ENCODE data around the gene C2CD2. TPM values are rescaled to one million over a fixed set of nuclear protein-coding genes. Genes with fewer than 3 reads are reported as not detected.

The C2CD2 gene
- total RNA-seq, 1 experiment from 2014 or later: 9.8 TPM

- peaks cover under 1% of the 10 kb centered on the region for H3K36me3 ChIP-seq (replicated peaks; ENCODE audit: control insufficient read depth, insufficient read depth, low read length)
- H3K27me3 ChIP-seq (ENCODE audit: control insufficient read depth, insufficient read depth, low read length): no peaks in the 10 kb centered on the region
- H3K4me3 ChIP-seq (ENCODE audit: insufficient read depth, low read depth, low read length): no peak overlapping the region
- DNase-seq: no peak
Observed at GRCh38 chr21:41848958-41849580, 104.7 kb downstream of the C2CD2 start.

- no peak for DNase-seq
- Histone ChIP-seq H3K36me3 (replicated peaks; ENCODE audit: control insufficient read depth, insufficient read depth, low read length) (no peaks in the 10 kb centered on the region), H3K27me3 (ENCODE audit: control insufficient read depth, insufficient read depth, low read length) (no peaks in the 10 kb centered on the region), H3K4me3 (ENCODE audit: insufficient read depth, low read depth, low read length) (no peak overlapping the region)
Observed at GRCh38 chr21:41848533-41848932, 105.3 kb downstream of the C2CD2 start.

- no peak overlapping the region for H3K4me3 ChIP-seq (ENCODE audit: insufficient read depth, low read depth, low read length)
- peak; percentile 84 for DNase-seq
- no peaks in the 10 kb centered on the region for H3K36me3 ChIP-seq (replicated peaks; ENCODE audit: control insufficient read depth, insufficient read depth, low read length)
- no peaks in the 10 kb centered on the region for H3K27me3 ChIP-seq (ENCODE audit: control insufficient read depth, insufficient read depth, low read length)
Observed at GRCh38 chr21:41847066-41847804, 106.6 kb downstream of the C2CD2 start.

DNA sequence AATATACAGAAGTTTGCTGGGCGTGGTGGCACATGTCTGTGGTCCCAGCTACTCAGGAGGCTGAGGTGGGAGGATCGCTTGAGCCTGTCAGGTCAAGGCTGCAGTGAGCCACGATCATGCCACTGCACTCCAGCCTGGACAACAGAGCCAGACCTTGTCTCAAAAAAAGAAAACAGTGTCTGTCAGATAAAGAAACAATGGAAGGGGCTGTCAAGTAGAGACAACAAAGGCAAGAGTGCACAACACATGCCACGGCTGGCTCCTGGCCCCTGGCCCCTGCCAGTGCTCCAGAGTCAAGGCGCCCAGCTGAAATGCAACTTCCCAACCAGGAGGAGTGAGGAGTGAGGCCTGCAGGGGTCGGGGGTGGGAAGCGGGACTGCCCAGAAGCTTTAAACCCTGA lies 107.3 kb downstream of the C2CD2 start:
- H3K36me3 ChIP-seq (replicated peaks; ENCODE audit: control insufficient read depth, insufficient read depth, low read length): no peaks in the 10 kb centered on the region
- no peak overlapping the region for H3K4me3 ChIP-seq (ENCODE audit: insufficient read depth, low read depth, low read length)
- H3K27me3 ChIP-seq (ENCODE audit: control insufficient read depth, insufficient read depth, low read length): no peaks in the 10 kb centered on the region
- DNase-seq: no peak

DNA sequence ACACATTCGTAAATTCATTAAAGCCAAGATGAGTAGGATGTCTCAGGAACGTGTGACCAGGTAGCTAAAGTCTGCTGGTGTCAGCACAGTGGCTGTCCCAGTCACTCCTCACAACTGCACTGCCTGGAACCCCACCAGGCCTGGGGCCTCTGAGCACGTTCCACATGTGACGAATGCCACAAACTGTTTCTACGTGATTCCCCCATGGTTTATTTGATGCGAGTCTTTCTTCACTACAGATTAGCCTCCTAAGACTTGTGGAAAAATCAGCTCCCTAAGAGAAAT lies 107.8 kb downstream of the C2CD2 start:
- DNase-seq: no peak
- Histone ChIP-seq H3K4me3 (ENCODE audit: insufficient read depth, low read depth, low read length) (no peak overlapping the region), H3K36me3 (replicated peaks; ENCODE audit: control insufficient read depth, insufficient read depth, low read length) (no peaks in the 10 kb centered on the region), H3K27me3 (ENCODE audit: control insufficient read depth, insufficient read depth, low read length) (no peaks in the 10 kb centered on the region)

- no peak for DNase-seq
- Histone ChIP-seq H3K4me3 (ENCODE audit: insufficient read depth, low read depth, low read length) (no peak overlapping the region), H3K36me3 (replicated peaks; ENCODE audit: control insufficient read depth, insufficient read depth, low read length) (no peaks in the 10 kb centered on the region), H3K27me3 (ENCODE audit: control insufficient read depth, insufficient read depth, low read length) (no peaks in the 10 kb centered on the region)
Observed at GRCh38 chr21:41845310-41846032, 108.3 kb downstream of the C2CD2 start.

- no peak overlapping the region for H3K4me3 ChIP-seq (ENCODE audit: insufficient read depth, low read depth, low read length)
- no peak for DNase-seq
- no peaks in the 10 kb centered on the region for H3K36me3 ChIP-seq (replicated peaks; ENCODE audit: control insufficient read depth, insufficient read depth, low read length)
- H3K27me3 ChIP-seq (ENCODE audit: control insufficient read depth, insufficient read depth, low read length): no peaks in the 10 kb centered on the region
Observed at GRCh38 chr21:41843584-41843983, 110.2 kb downstream of the C2CD2 start.

- Histone ChIP-seq H3K27me3 (ENCODE audit: control insufficient read depth, insufficient read depth, low read length) (no peaks in the 10 kb centered on the region), H3K4me3 (ENCODE audit: insufficient read depth, low read depth, low read length) (no peak overlapping the region), H3K36me3 (replicated peaks; ENCODE audit: control insufficient read depth, insufficient read depth, low read length) (no peaks in the 10 kb centered on the region)
- DNase-seq: no peak
Observed at GRCh38 chr21:41840880-41841279, 112.9 kb downstream of the C2CD2 start.

DNA sequence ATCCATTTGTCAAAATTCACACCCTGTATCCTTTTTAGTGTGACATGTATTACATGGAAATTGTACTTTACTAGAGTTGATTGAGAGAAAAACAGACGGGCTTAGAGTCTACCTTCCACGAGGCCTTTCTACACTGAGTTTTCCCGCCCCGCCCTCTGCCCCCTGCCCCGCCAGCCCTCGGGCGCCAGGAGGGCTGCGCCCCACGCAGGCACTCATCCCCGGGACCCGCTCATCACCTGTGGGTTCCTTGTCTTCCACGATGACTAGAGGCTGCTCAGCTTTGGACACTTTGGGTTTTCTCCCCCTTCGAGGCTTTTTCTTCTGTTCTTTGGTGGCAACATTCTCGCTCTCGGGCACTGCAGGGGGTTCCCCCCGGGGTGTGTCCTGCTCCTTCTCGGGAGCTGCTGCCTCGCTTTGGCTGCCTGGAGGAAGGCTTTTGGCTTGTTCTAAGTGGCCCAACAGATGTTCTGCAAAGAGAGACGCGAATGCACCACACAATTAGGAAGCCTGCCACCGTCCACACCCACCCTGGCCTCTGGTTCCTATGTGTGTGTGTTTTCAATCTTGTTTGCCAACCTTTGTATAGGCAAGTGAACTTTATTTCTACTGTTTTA lies 114.3 kb downstream of the C2CD2 start:
- peak; percentile 66 for DNase-seq
- Histone ChIP-seq H3K4me3 (ENCODE audit: insufficient read depth, low read depth, low read length) (no peak overlapping the region), H3K27me3 (ENCODE audit: control insufficient read depth, insufficient read depth, low read length) (no peaks in the 10 kb centered on the region), H3K36me3 (replicated peaks; ENCODE audit: control insufficient read depth, insufficient read depth, low read length) (no peaks in the 10 kb centered on the region)

- DNase-seq: no peak
- H3K27me3 ChIP-seq (ENCODE audit: control insufficient read depth, insufficient read depth, low read length): no peaks in the 10 kb centered on the region
- peaks cover 1% of the 10 kb centered on the region; the same call in 1 of the 2 replicates for H3K36me3 ChIP-seq (replicated peaks; ENCODE audit: control insufficient read depth, insufficient read depth, low read length)
- no peak overlapping the region for H3K4me3 ChIP-seq (ENCODE audit: insufficient read depth, low read depth, low read length)
Observed at GRCh38 chr21:41837756-41838297, 116.0 kb downstream of the C2CD2 start.

DNA sequence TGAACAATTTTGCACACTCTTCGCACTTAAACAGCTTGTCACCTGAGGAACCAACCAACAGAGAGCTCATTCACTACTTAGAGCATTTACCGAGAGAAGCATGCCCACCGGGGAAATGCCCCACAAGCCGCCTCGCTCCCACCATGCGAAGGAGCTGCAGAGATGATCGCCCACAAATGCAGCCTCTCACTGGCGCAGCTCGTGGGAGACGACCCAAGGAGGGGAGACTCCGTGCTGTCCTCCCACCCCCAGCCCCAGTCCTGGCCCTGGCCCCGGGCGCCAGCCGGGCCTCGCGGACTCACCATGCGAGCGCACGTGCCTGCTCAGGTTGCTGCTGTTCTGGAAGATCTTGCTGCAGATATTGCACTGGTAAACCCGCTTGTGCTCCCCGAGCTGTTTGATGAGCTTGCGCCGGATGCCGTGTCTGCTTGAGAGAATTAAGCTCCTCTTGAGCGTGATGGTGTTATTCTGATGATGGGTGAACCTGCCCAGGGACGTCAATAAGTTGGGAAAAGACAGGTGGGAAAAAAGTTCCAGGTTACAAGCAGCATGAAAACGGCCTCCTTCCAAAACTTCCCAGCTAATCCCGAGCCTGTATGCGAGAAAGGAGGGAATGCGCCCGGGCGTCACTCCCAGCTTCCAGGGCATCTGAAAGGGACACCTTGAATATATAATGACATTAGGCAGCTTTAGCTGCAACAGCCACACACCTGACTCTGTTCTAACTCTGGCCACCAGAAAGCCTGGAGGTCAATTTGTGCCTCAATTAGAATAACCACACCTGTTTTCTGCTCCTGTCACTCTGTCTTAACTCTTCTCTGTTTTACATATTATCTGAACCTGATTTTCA lies 117.4 kb downstream of the C2CD2 start:
- DNase-seq: peak; percentile 64
- no peaks in the 10 kb centered on the region for H3K27me3 ChIP-seq (ENCODE audit: control insufficient read depth, insufficient read depth, low read length)
- H3K4me3 ChIP-seq (ENCODE audit: insufficient read depth, low read depth, low read length): no peak overlapping the region
- peaks cover 1% of the 10 kb centered on the region; the same call in 1 of the 2 replicates for H3K36me3 ChIP-seq (replicated peaks; ENCODE audit: control insufficient read depth, insufficient read depth, low read length)

DNA sequence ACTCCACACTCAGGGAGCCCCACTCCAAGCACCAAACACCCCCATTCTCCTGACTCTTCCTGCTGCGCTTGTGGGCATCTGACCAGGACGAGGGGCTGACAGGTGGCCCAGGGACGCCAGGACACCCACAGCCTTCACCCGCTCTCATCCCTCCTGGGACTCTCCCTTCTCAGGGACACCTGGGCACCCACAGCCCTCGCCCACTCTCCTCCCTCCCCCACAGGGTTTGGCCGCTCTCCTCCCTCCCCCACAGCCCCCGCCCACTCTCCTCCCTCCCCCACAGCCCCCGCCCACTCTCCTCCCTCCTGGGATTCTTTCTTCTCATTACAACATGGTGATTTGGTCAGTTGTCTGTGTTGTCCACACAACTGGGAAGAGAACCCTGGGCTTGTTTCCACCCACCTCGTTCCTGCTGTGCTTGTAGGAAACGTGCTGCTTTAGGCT lies 118.1 kb downstream of the C2CD2 start:
- H3K36me3 ChIP-seq (replicated peaks; ENCODE audit: control insufficient read depth, insufficient read depth, low read length): peaks cover 1% of the 10 kb centered on the region; the same call in 1 of the 2 replicates
- H3K27me3 ChIP-seq (ENCODE audit: control insufficient read depth, insufficient read depth, low read length): no peaks in the 10 kb centered on the region
- H3K4me3 ChIP-seq (ENCODE audit: insufficient read depth, low read depth, low read length): no peak overlapping the region
- peak; percentile 74 for DNase-seq
